CD14-positive monocyte (primary cell): Measurements from ENCODE around the gene DLG1. TPM values are rescaled to one million over a fixed set of nuclear protein-coding genes. Genes with fewer than 3 reads are reported as not detected.

ENCODE experiments used
- DNase-seq, 3 donors: peaks; one replicate each; pipeline ENCODE4 v3.0.0-alpha.2; 2011 to 2022
- H2AFZ ChIP-seq: 2 replicates; pipeline ENCODE4 v1.6.0; 2012; ENCODE audit warnings: mild to moderate bottlenecking, low read depth, low read length, inconsistent platforms; ENCODE audit not compliant: insufficient read depth, poor library complexity, severe bottlenecking
- H3K27ac ChIP-seq, 2 donors: 1 replicate in 1 of 2; 2 replicates in 1 of 2; pipeline ENCODE4 v1.5.1; 2012 to 2013; ENCODE audit warnings: low read length in 2 of 2, control low read depth in 1 of 2, inconsistent platforms in 1 of 2, low read depth in 1 of 2, mild to moderate bottlenecking in 1 of 2
- H3K27me3 ChIP-seq, 2 donors: one replicate each; pipeline versions ENCODE4 v1.6.0 to v1.6.1; 2011 to 2013; ENCODE audit warnings: low read length in 2 of 2; ENCODE audit not compliant: control insufficient read depth in 2 of 2, insufficient read depth in 2 of 2
- H3K36me3 ChIP-seq, 2 donors: replicated peaks in 1 of 2; 1 replicate in 1 of 2; 2 replicates in 1 of 2; pipeline versions ENCODE4 v1.5.1 to v1.6.1; 2012 to 2013; ENCODE audit warnings: low read length in 2 of 2, control low read depth in 1 of 2, inconsistent platforms in 1 of 2, mild to moderate bottlenecking in 1 of 2; ENCODE audit not compliant: insufficient read depth in 2 of 2, control insufficient read depth in 1 of 2
- H3K4me1 ChIP-seq, 2 donors: 1 replicate in 1 of 2; 2 replicates in 1 of 2; pipeline versions ENCODE4 v1.5.1 to v1.6.1; 2012 to 2013; ENCODE audit warnings: low read length in 2 of 2, control low read depth in 1 of 2, inconsistent platforms in 1 of 2, mild to moderate bottlenecking in 1 of 2, moderate library complexity in 1 of 2; ENCODE audit not compliant: insufficient read depth in 2 of 2, control insufficient read depth in 1 of 2
- H3K4me2 ChIP-seq: replicated peaks from 2 replicates; pipeline ENCODE3; 2012; ENCODE audit warnings: low read length, moderate library complexity, mild to moderate bottlenecking; ENCODE audit not compliant: poor library complexity, severe bottlenecking; ENCODE audit errors: extremely low read depth
- H3K4me3 ChIP-seq, 3 experiments: fragments of 200-600 bp in 1 of 3; sonication (generic) in 1 of 3; replicated peaks in 1 of 3; 1 replicate in 2 of 3; 2 replicates in 1 of 3; pipeline ENCODE4 v1.5.1; 2011 to 2013; ENCODE audit warnings: low read length in 3 of 3, mild to moderate bottlenecking in 3 of 3, control low read depth in 2 of 3, low read depth in 2 of 3, inconsistent platforms in 1 of 3, moderate library complexity in 1 of 3
- H3K79me2 ChIP-seq: 2 replicates; pipeline ENCODE4 v1.6.0; 2012; ENCODE audit warnings: mild to moderate bottlenecking, control low read depth, inconsistent platforms, low read length, moderate library complexity; ENCODE audit not compliant: insufficient read depth
- H3K9ac ChIP-seq: 2 replicates; pipeline ENCODE4 v1.6.0; 2017; ENCODE audit warnings: low read length, mild to moderate bottlenecking; ENCODE audit not compliant: insufficient read depth, poor library complexity, severe bottlenecking
- H3K9me3 ChIP-seq, 2 donors: replicated peaks in 1 of 2; 1 replicate in 1 of 2; 2 replicates in 1 of 2; pipeline versions ENCODE4 v1.5.1 to v1.6.1; 2012 to 2013; ENCODE audit warnings: low read length in 2 of 2, control low read depth in 1 of 2; ENCODE audit not compliant: control insufficient read depth in 1 of 2, insufficient read depth in 1 of 2
- H4K20me1 ChIP-seq: 2 replicates; pipeline ENCODE4 v1.6.0; 2012; ENCODE audit warnings: mild to moderate bottlenecking, low read length, control low read depth, moderate library complexity; ENCODE audit not compliant: insufficient read depth
- H3K27ac Mint-ChIP-seq, 7 donors: one replicate each; pipeline ENCODE4 v1.8.0; 2020; ENCODE audit warnings: mild to moderate bottlenecking in 7 of 7, mixed read lengths in 7 of 7, moderate library complexity in 6 of 7, inconsistent platforms in 2 of 7
- H3K27me3 Mint-ChIP-seq, 3 donors: one replicate each; pipeline ENCODE4 v1.8.0; 2021 to 2022; ENCODE audit warnings: low read depth in 3 of 3, mild to moderate bottlenecking in 3 of 3, mixed read lengths in 3 of 3, moderate library complexity in 3 of 3, inconsistent platforms in 1 of 3
- H3K36me3 Mint-ChIP-seq, 2 donors: one replicate each; pipeline ENCODE4 v1.8.0; 2020; ENCODE audit warnings: mixed read lengths in 2 of 2, inconsistent platforms in 1 of 2, mild to moderate bottlenecking in 1 of 2
- H3K4me1 Mint-ChIP-seq: one replicate; pipeline ENCODE4 v1.8.0; 2020; ENCODE audit warnings: mild to moderate bottlenecking, mixed read lengths
- H3K4me3 Mint-ChIP-seq, 2 donors: one replicate each; pipeline ENCODE4 v1.8.0; 2020; ENCODE audit warnings: mild to moderate bottlenecking in 2 of 2, mixed read lengths in 2 of 2, moderate library complexity in 1 of 2
- H3K9me3 Mint-ChIP-seq, 7 donors: one replicate each; pipeline ENCODE4 v1.8.0; 2020 to 2022; ENCODE audit warnings: mixed read lengths in 7 of 7, mild to moderate bottlenecking in 6 of 7, moderate library complexity in 6 of 7, inconsistent platforms in 2 of 7
- CTCF ChIP-seq: fragments of 200-600 bp; IDR thresholded peaks from one replicate; pipeline ENCODE4 v1.8.0; 2022; ENCODE audit warnings: antibody characterized with exemption, mild to moderate bottlenecking
- WGBS: methylation state at CpG from one replicate; pipeline ENCODE4 v1.1.5; 2013; ENCODE audit warnings: missing lambda C conversion rate; ENCODE audit not compliant: insufficient coverage; 5-methylcytosine and 5-hydroxymethylcytosine counted together
- intact Hi-C, 2 donors: fragments of 100-400 bp; cut with micrococcal nuclease; formaldehyde crosslinking; loops; one replicate each; pipeline versions ENCODE4 v1.15.0 to v1.15.1; 2023
- polyA plus RNA-seq, 3 donors: library from polyadenylated mRNA; depleted of rRNA in 1 of 3; unstranded in 2 of 3; stranded (reverse) in 1 of 3; fragments of 300-500 nt in 2 of 3; fragments of >200 nt in 1 of 3; fragmentation: Illumina TruSeq in 2 of 3; gene quantifications; 1 replicate in 2 of 3; 2 replicates in 1 of 3; pipeline ENCODE4 v1.2.3, GENCODE V29; 2012 to 2021

The DLG1 gene
- polyA plus RNA-seq, 3 donors = 6.5 to 21.9 (median 10.2) TPM

GRCh38 chr3:197183582-197183981 lies 114.8 kb downstream of the DLG1 start:
- peaks cover 25% of the 10 kb centered on the region for H3K79me2 ChIP-seq
- H2AFZ ChIP-seq = no peak overlapping the region
- no peaks in the 10 kb centered on the region for H3K36me3 ChIP-seq
- Mint-ChIP-seq H3K4me1 (peaks cover 30% of the 10 kb centered on the region), H3K9me3 (no peaks in the 10 kb centered on the region), H3K27ac (peak overlapping the region in 4 of 7 donors; percentile 2 to 45 (median 6)), H3K27me3 (no peaks in the 10 kb centered on the region), H3K4me3 (no peak overlapping the region), H3K36me3 (peaks cover 0 to 3% of the 10 kb centered on the region in 2 donors)
- intact Hi-C loops = no loop called here
- TF ChIP-seq CTCF = no peak
- H3K27me3 ChIP-seq = no peaks in the 10 kb centered on the region
- DNase-seq = no peak
- H4K20me1 ChIP-seq = peaks cover 4% of the 10 kb centered on the region
- WGBS = 96% methylated on average over 8 of the region's 9 CpGs
- H3K4me2 ChIP-seq = no peak overlapping the region
- no peak overlapping the region for H3K27ac ChIP-seq
- no peak overlapping the region for H3K4me3 ChIP-seq
- H3K4me1 ChIP-seq = peaks cover 19 to 36% of the 10 kb centered on the region in 2 donors
- no peak overlapping the region for H3K9ac ChIP-seq
- no peaks in the 10 kb centered on the region for H3K9me3 ChIP-seq

- Histone ChIP-seq H4K20me1 (no peaks in the 10 kb centered on the region), H3K79me2 (peaks cover 30% of the 10 kb centered on the region), H3K27ac (peak overlapping the region in 1 of 2 donors; percentile 64), H2AFZ (peak overlapping the region; percentile 51), H3K27me3 (no peaks in the 10 kb centered on the region), H3K36me3 (no peaks in the 10 kb centered on the region), H3K4me1 (peaks cover 19 to 36% of the 10 kb centered on the region in 2 donors), H3K9ac (no peak overlapping the region), H3K4me2 (peak overlapping the region; percentile 62), H3K4me3 (peak overlapping the region in 1 of 3 experiments; percentile 51), H3K9me3 (no peaks in the 10 kb centered on the region)
- intact Hi-C loops = no loop called here
- peak; percentile 70 to 85 (median 83) for DNase-seq
- peaks cover 40% of the 10 kb centered on the region for H3K4me1 Mint-ChIP-seq
- H3K27ac Mint-ChIP-seq = peak overlapping the region in 6 of 7 donors; percentile 57 to 88 (median 76)
- WGBS = no CpG with 5 or more reads among the region's 6 CpGs
- H3K36me3 Mint-ChIP-seq = peaks cover 7 to 8% of the 10 kb centered on the region in 2 donors
- no peaks in the 10 kb centered on the region for H3K9me3 Mint-ChIP-seq
- H3K4me3 Mint-ChIP-seq = peak overlapping the region in 1 of 2 donors; percentile 56
- no peak for TF ChIP-seq CTCF
- no peaks in the 10 kb centered on the region for H3K27me3 Mint-ChIP-seq
These were observed 116.7 kb downstream of the DLG1 start for GRCh38 chr3:197181741-197182140.
